Measurements from ENCODE around the gene ZFAND3.

DNA sequence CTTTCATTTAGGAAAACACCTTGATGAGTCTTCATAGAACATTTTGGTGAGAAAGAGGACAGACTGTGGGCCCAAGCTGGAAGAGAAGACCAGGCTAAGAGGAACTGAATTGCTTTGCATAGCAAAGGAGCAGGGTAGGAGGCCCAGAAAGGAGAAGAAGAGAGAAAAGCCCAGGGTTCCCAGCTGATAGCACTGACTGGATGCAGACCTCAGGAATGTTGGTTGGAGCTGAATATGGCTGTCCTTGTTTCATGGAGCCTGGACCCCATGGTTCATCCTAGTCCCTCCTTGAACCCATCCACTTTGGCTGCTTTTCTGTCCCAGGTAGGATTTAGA is 18.0 kb upstream of the ZFAND3 start:
- TF ChIP-seq, protein P1, sequence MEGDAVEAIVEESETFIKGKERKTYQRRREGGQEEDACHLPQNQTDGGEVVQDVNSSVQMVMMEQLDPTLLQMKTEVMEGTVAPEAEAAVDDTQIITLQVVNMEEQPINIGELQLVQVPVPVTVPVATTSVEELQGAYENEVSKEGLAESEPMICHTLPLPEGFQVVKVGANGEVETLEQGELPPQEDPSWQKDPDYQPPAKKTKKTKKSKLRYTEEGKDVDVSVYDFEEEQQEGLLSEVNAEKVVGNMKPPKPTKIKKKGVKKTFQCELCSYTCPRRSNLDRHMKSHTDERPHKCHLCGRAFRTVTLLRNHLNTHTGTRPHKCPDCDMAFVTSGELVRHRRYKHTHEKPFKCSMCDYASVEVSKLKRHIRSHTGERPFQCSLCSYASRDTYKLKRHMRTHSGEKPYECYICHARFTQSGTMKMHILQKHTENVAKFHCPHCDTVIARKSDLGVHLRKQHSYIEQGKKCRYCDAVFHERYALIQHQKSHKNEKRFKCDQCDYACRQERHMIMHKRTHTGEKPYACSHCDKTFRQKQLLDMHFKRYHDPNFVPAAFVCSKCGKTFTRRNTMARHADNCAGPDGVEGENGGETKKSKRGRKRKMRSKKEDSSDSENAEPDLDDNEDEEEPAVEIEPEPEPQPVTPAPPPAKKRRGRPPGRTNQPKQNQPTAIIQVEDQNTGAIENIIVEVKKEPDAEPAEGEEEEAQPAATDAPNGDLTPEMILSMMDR (IDR thresholded peaks at IDR 0.05): no peak
- no peak for TF ChIP-seq POLR2A (IDR thresholded peaks at IDR 0.05)
- no peak for TF ChIP-seq EP300 (IDR thresholded peaks at IDR 0.05)
